Gastroesophageal sphincter (tissue), 3 donors: ENCODE data around the gene ZNF516.

Source experiments
- CTCF ChIP-seq, 4 experiments: fragments of 200-600 bp in 2 of 4; fragments of 450-650 bp in 2 of 4; sonication (generic) in 1 of 4; IDR thresholded peaks; one replicate each; pipeline ENCODE4 v1.5.1; 2017 to 2019; ENCODE audit warnings: antibody characterized with exemption in 4 of 4, mild to moderate bottlenecking in 2 of 4, moderate library complexity in 2 of 4
- POLR2A ChIP-seq, 2 donors: fragments of 450-650 bp; IDR thresholded peaks; one replicate each; pipeline ENCODE4 v1.6.1; 2017; ENCODE audit warnings: antibody characterized with exemption in 2 of 2, mild to moderate bottlenecking in 2 of 2, moderate library complexity in 1 of 2

DNA sequence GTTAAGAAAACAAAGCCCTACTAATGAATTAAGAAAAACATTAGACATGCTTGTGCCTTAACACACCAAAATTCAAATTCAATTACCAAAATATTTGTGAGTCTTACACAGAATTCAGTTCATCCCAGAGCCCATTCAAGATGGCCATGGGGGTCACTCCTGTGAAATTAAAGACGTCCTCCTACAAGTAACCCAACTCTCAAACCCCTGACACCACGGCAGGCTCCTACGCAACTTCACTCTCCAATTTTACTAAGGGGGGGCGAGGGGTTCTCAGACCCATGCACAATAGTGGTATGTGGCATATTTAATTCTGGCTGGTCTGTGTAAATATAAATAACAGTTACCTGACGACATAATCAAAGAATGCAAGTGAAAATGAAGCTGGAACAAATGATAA is 5.0 kb downstream of the ZNF516 start:
- TF ChIP-seq POLR2A (IDR thresholded peaks at IDR 0.05) (no peak), CTCF (IDR thresholded peaks at IDR 0.05) (no peak)
